Natural killer cell (primary cell): ENCODE results near the gene NDUFB3. TPM values are rescaled to one million over a fixed set of nuclear protein-coding genes. Genes with fewer than 3 reads are reported as not detected.

Experiments used
- ATAC-seq, 3 donors: fragments of 150-1000 bp in 2 of 3; fragments of 200-7000 bp in 1 of 3; cut with Tn5 transposase; 1 replicate in 1 of 3; 2 replicates in 2 of 3; pipeline ENCODE4 v1.10.0; 2021; ENCODE audit warnings: mild to moderate bottlenecking in 2 of 3, moderate library complexity in 2 of 3
- DNase-seq, 2 donors: peaks; one replicate each; pipeline versions ENCODE4 v3.0.0 to v3.0.0-alpha.2; 2013 to 2021; ENCODE audit warnings: mixed read lengths in 1 of 2
- H3K27ac ChIP-seq: one replicate; pipeline ENCODE4 v1.5.1; 2013; ENCODE audit warnings: mild to moderate bottlenecking, low read length
- H3K27me3 ChIP-seq: one replicate; pipeline ENCODE4 v1.6.1; 2013; ENCODE audit warnings: low read length; ENCODE audit not compliant: control insufficient read depth, insufficient read depth
- H3K36me3 ChIP-seq: one replicate; pipeline ENCODE4 v1.6.1; 2013; ENCODE audit warnings: low read length; ENCODE audit not compliant: control insufficient read depth, insufficient read depth
- H3K4me1 ChIP-seq: one replicate; pipeline ENCODE4 v1.6.1; 2013; ENCODE audit warnings: low read length; ENCODE audit not compliant: control insufficient read depth, insufficient read depth
- H3K4me3 ChIP-seq: one replicate; pipeline ENCODE4 v1.5.1; 2013; ENCODE audit warnings: low read length
- H3K9me3 ChIP-seq: one replicate; pipeline ENCODE4 v1.6.1; 2013; ENCODE audit warnings: low read length; ENCODE audit not compliant: control insufficient read depth, insufficient read depth
- H3K27ac Mint-ChIP-seq, 2 donors: one replicate each; pipeline ENCODE4 v1.8.0; 2022; ENCODE audit warnings: mild to moderate bottlenecking in 2 of 2, mixed read lengths in 2 of 2, moderate library complexity in 1 of 2
- H3K27me3 Mint-ChIP-seq, 2 donors: one replicate each; pipeline ENCODE4 v1.8.0; 2022; ENCODE audit warnings: low read depth in 2 of 2, mixed read lengths in 2 of 2
- H3K36me3 Mint-ChIP-seq: one replicate; pipeline ENCODE4 v1.8.0; 2022; ENCODE audit warnings: mixed read lengths
- H3K4me1 Mint-ChIP-seq, 2 donors: one replicate each; pipeline ENCODE4 v1.8.0; 2022; ENCODE audit warnings: mixed read lengths in 2 of 2
- H3K4me3 Mint-ChIP-seq: one replicate; pipeline ENCODE4 v1.8.0; 2022; ENCODE audit warnings: mild to moderate bottlenecking, moderate library complexity, mixed read lengths
- H3K9me3 Mint-ChIP-seq, 2 donors: one replicate each; pipeline ENCODE4 v1.8.0; 2022; ENCODE audit warnings: mixed read lengths in 2 of 2
- CTCF ChIP-seq: fragments of 200-600 bp; IDR thresholded peaks from one replicate; pipeline ENCODE4 v1.8.0; 2022; ENCODE audit warnings: antibody characterized with exemption
- WGBS: methylation state at CpG from one replicate; pipeline ENCODE4 v1.1.7; 2013; ENCODE audit warnings: missing lambda C conversion rate; ENCODE audit not compliant: insufficient coverage; 5-methylcytosine and 5-hydroxymethylcytosine counted together
- intact Hi-C: fragments of 100-400 bp; cut with micrococcal nuclease; formaldehyde crosslinking; loops from one replicate; pipeline ENCODE4 v1.14.2; 2022
- total RNA-seq, 4 donors: library from RNA; stranded (reverse); fragments of 120-200 nt in 1 of 4; gene quantifications; one replicate each; pipeline versions ENCODE4 v1.2.3 to v1.2.4, GENCODE V29; 2013 to 2022

The NDUFB3 gene
- total RNA-seq, 3 donors from 2014 or later (not counting 1 experiment from before 2014, with no cell fraction given) = 23.5 to 32.7 (median 30.7) TPM

- Mint-ChIP-seq H3K4me1 (peaks cover 20 to 22% of the 10 kb centered on the region in 2 donors), H3K27me3 (no peaks in the 10 kb centered on the region), H3K9me3 (peaks cover 2 to 5% of the 10 kb centered on the region in 2 donors), H3K4me3 (no peak overlapping the region), H3K27ac (no peak overlapping the region), H3K36me3 (no peaks in the 10 kb centered on the region)
- Histone ChIP-seq H3K27ac (no peak overlapping the region), H3K4me3 (no peak overlapping the region), H3K27me3 (no peaks in the 10 kb centered on the region), H3K9me3 (no peaks in the 10 kb centered on the region), H3K36me3 (peaks cover 7% of the 10 kb centered on the region), H3K4me1 (no peaks in the 10 kb centered on the region)
- TF ChIP-seq CTCF = no peak
- intact Hi-C loops = no loop called here
- WGBS = 90% methylated on average over 2 of the region's 2 CpGs
- DNase-seq (no peak), ATAC-seq (no peak)
These were observed 24.9 kb upstream of the NDUFB3 start for GRCh38 chr2:201046881-201047280.

GRCh38 chr2:201049455-201049854 lies 22.3 kb upstream of the NDUFB3 start:
- H3K4me3 Mint-ChIP-seq = no peak overlapping the region
- H3K36me3 Mint-ChIP-seq = no peaks in the 10 kb centered on the region
- H3K4me1 Mint-ChIP-seq = peaks cover 26 to 37% of the 10 kb centered on the region in 2 donors
- H3K9me3 ChIP-seq = no peaks in the 10 kb centered on the region
- peaks cover 8% of the 10 kb centered on the region for H3K36me3 ChIP-seq
- H3K27me3 Mint-ChIP-seq = no peaks in the 10 kb centered on the region
- ATAC-seq (no peak), DNase-seq (no peak)
- no peak overlapping the region for H3K4me3 ChIP-seq
- 96% methylated on average over 11 of the region's 11 CpGs for WGBS
- no peak overlapping the region for H3K27ac ChIP-seq
- intact Hi-C loops = no loop called here
- H3K9me3 Mint-ChIP-seq = peaks cover 2 to 5% of the 10 kb centered on the region in 2 donors
- no peak overlapping the region for H3K27ac Mint-ChIP-seq
- no peak for TF ChIP-seq CTCF
- no peaks in the 10 kb centered on the region for H3K27me3 ChIP-seq
- H3K4me1 ChIP-seq = no peaks in the 10 kb centered on the region

GRCh38 chr2:201057087-201057521 lies 14.7 kb upstream of the NDUFB3 start:
- Histone ChIP-seq H3K9me3 (no peaks in the 10 kb centered on the region), H3K4me1 (no peaks in the 10 kb centered on the region), H3K27ac (no peak overlapping the region), H3K4me3 (no peak overlapping the region), H3K27me3 (no peaks in the 10 kb centered on the region), H3K36me3 (peaks cover 15% of the 10 kb centered on the region)
- TF ChIP-seq CTCF = no peak
- no peak for ATAC-seq
- intact Hi-C loops = no loop called here
- no peaks in the 10 kb centered on the region for H3K36me3 Mint-ChIP-seq
- DNase-seq = no peak
- WGBS = 77% methylated on average over 2 of the region's 2 CpGs
- H3K9me3 Mint-ChIP-seq = no peaks in the 10 kb centered on the region
- H3K4me1 Mint-ChIP-seq = peaks cover 38 to 42% of the 10 kb centered on the region in 2 donors
- H3K27me3 Mint-ChIP-seq = no peaks in the 10 kb centered on the region
- H3K27ac Mint-ChIP-seq = peak overlapping the region; percentile 12 to 15
- no peak overlapping the region for H3K4me3 Mint-ChIP-seq

- no peak for TF ChIP-seq CTCF
- no peaks in the 10 kb centered on the region for H3K9me3 Mint-ChIP-seq
- H3K27ac ChIP-seq = no peak overlapping the region
- no peak for DNase-seq
- no peaks in the 10 kb centered on the region for H3K27me3 Mint-ChIP-seq
- no peaks in the 10 kb centered on the region for H3K36me3 Mint-ChIP-seq
- no peaks in the 10 kb centered on the region for H3K4me1 ChIP-seq
- intact Hi-C loops = no loop called here
- H3K4me1 Mint-ChIP-seq = peaks cover 32 to 35% of the 10 kb centered on the region in 2 donors
- H3K36me3 ChIP-seq = peaks cover 12% of the 10 kb centered on the region
- no peak for ATAC-seq
- no peaks in the 10 kb centered on the region for H3K27me3 ChIP-seq
- peak overlapping the region; percentile 2 to 15 for H3K27ac Mint-ChIP-seq
- WGBS = 93% methylated on average over 3 of the region's 4 CpGs
- no peak overlapping the region for H3K4me3 ChIP-seq
- no peaks in the 10 kb centered on the region for H3K9me3 ChIP-seq
- no peak overlapping the region for H3K4me3 Mint-ChIP-seq
These were observed 14.0 kb upstream of the NDUFB3 start for GRCh38 chr2:201057715-201058248.
